Endodermal cell (in vitro differentiated cells): ENCODE measurements around the gene ATP11C. TPM values are rescaled to one million over a fixed set of nuclear protein-coding genes. Genes with fewer than 3 reads are reported as not detected.

Source experiments
- DNase-seq: peaks from one replicate; pipeline ENCODE4 v3.0.0-alpha.2; 2017
- H3K27ac ChIP-seq: 2 replicates; pipeline ENCODE4 v1.5.1; 2013; ENCODE audit warnings: mild to moderate bottlenecking, low read depth, low read length, moderate library complexity
- H3K27me3 ChIP-seq: 2 replicates; pipeline ENCODE4 v1.6.1; 2013; ENCODE audit warnings: mild to moderate bottlenecking, low read length, moderate library complexity; ENCODE audit not compliant: insufficient read depth, control insufficient read depth, poor library complexity, severe bottlenecking
- H3K36me3 ChIP-seq: 2 replicates; pipeline ENCODE4 v1.7.0; 2013; ENCODE audit warnings: mild to moderate bottlenecking, low read length, moderate library complexity; ENCODE audit not compliant: control insufficient read depth, insufficient read depth
- H3K4me1 ChIP-seq: one replicate; pipeline ENCODE4 v1.7.0; 2013; ENCODE audit warnings: low read length; ENCODE audit not compliant: control insufficient read depth, insufficient read depth
- H3K4me3 ChIP-seq: 2 replicates; pipeline ENCODE4 v1.5.1; 2013; ENCODE audit warnings: mild to moderate bottlenecking, low read length, moderate library complexity
- H3K9ac ChIP-seq: 2 replicates; pipeline ENCODE4 v1.6.1; 2013; ENCODE audit warnings: mild to moderate bottlenecking, low read length, moderate library complexity; ENCODE audit not compliant: poor library complexity, severe bottlenecking; ENCODE audit errors: extremely low read depth
- H3K9me3 ChIP-seq: 2 replicates; pipeline ENCODE4 v1.6.1; 2013; ENCODE audit warnings: mild to moderate bottlenecking, low read length, moderate library complexity; ENCODE audit not compliant: control insufficient read depth
- H3K27ac Mint-ChIP-seq: 2 replicates; pipeline ENCODE4 v1.8.0; 2020; ENCODE audit warnings: mixed read lengths
- H3K27me3 Mint-ChIP-seq: 2 replicates; pipeline ENCODE4 v1.8.0; 2021; ENCODE audit warnings: mild to moderate bottlenecking, mixed read lengths; ENCODE audit not compliant: insufficient read depth
- H3K36me3 Mint-ChIP-seq: 2 replicates; pipeline ENCODE4 v1.8.0; 2020; ENCODE audit warnings: low read depth, mixed read lengths
- H3K4me1 Mint-ChIP-seq: 2 replicates; pipeline ENCODE4 v1.8.0; 2020; ENCODE audit warnings: mixed read lengths
- H3K4me3 Mint-ChIP-seq: 2 replicates; pipeline ENCODE4 v1.8.0; 2020; ENCODE audit warnings: mild to moderate bottlenecking, moderate library complexity, mixed read lengths
- H3K9me3 Mint-ChIP-seq: 2 replicates; pipeline ENCODE4 v1.8.0; 2020; ENCODE audit warnings: mild to moderate bottlenecking, mixed read lengths
- WGBS, 2 experiments: methylation state at CpG; one replicate each; pipeline versions ENCODE4 v1.1.5 to v1.1.7; 2013; ENCODE audit warnings: missing lambda C conversion rate in 2 of 2, mixed read lengths in 1 of 2; ENCODE audit not compliant: insufficient coverage in 1 of 2, insufficient read length in 1 of 2; 5-methylcytosine and 5-hydroxymethylcytosine counted together
- total RNA-seq, 2 donors: library from RNA; stranded (reverse); fragmentation: NEBNext Ultra II Directional in 1 of 2; extraction: Animal tissue kit (Norgen Biotek cat#: 25700) in 1 of 2; gene quantifications; 2 replicates in 1 of 2; 3 replicates in 1 of 2; pipeline ENCODE4 v1.2.1, GENCODE V29; 2021
- TF ChIP-seq, protein P1 (sequence below): fragments of 200-600 bp; sonication (generic); conservative IDR thresholded peaks from 2 replicates; pipeline ENCODE4 v1.5.0; 2021; ENCODE audit warnings: antibody characterized with exemption, mild to moderate bottlenecking

The ATP11C gene
- total RNA-seq, 2 donors from 2014 or later = 62.9 to 114 TPM

DNA sequence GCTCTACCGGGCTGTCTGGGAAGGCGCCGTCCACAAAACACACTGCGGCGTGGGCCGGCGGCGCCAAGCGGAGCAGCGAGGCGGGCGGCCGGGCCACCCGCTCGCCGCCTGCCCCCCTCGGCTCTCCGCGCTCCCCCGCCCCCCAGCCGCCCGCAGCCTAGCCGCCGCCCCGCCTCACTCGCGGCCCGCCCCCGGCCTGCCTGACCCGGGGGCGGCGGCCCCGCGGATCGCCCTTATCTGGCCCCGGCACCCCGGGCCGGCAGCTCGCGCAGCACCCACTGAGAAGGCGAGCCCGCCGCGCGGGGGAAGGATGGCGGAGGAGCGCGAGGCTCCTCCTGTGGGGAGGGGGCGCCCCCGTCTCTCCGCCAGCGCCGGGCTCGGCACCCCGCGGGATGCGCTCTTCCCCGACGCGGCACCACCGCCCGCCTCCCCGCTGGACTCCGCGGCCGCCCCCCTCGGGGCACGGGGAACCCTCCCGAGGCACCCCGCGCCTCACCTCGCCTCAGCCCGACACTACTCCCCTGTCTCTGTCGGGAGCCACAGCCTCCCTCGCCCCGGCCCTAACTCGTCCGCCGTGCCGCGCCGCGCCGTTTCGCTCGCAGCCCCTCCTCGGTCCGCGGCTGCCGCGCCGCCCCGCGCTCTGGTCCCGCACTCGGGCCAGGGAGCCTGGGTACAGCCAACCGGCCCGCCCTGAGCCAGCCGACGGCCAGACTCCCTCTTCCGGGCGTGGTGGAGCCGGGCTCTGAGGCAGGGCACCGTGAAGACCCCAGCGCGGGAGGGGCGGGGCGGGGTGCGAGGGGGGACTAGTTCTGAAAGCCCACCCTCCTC, 566 bp downstream of the ATP11C start:
- Histone ChIP-seq H3K4me1 (peaks cover 4% of the 10 kb centered on the region), H3K27me3 (no peaks in the 10 kb centered on the region), H3K4me3 (peak overlapping the region; percentile 82), H3K9me3 (no peaks in the 10 kb centered on the region), H3K36me3 (no peaks in the 10 kb centered on the region), H3K9ac (peak overlapping the region; percentile 49), H3K27ac (peak overlapping the region; percentile 83)
- TF ChIP-seq, protein P1, sequence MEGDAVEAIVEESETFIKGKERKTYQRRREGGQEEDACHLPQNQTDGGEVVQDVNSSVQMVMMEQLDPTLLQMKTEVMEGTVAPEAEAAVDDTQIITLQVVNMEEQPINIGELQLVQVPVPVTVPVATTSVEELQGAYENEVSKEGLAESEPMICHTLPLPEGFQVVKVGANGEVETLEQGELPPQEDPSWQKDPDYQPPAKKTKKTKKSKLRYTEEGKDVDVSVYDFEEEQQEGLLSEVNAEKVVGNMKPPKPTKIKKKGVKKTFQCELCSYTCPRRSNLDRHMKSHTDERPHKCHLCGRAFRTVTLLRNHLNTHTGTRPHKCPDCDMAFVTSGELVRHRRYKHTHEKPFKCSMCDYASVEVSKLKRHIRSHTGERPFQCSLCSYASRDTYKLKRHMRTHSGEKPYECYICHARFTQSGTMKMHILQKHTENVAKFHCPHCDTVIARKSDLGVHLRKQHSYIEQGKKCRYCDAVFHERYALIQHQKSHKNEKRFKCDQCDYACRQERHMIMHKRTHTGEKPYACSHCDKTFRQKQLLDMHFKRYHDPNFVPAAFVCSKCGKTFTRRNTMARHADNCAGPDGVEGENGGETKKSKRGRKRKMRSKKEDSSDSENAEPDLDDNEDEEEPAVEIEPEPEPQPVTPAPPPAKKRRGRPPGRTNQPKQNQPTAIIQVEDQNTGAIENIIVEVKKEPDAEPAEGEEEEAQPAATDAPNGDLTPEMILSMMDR = peak; percentile 36
- DNase-seq = no peak
- H3K4me3 Mint-ChIP-seq = peak overlapping the region; percentile 84
- H3K9me3 Mint-ChIP-seq = no peaks in the 10 kb centered on the region
- H3K4me1 Mint-ChIP-seq = peaks cover 31% of the 10 kb centered on the region
- peaks cover 8% of the 10 kb centered on the region for H3K36me3 Mint-ChIP-seq
- 0% methylated on average over 104 of the region's 109 CpGs; no CpG with 5 or more reads in 1 of the 2 experiments for WGBS, 2 experiments
- H3K27ac Mint-ChIP-seq = peak overlapping the region; percentile 80
- H3K27me3 Mint-ChIP-seq = no peaks in the 10 kb centered on the region

DNA sequence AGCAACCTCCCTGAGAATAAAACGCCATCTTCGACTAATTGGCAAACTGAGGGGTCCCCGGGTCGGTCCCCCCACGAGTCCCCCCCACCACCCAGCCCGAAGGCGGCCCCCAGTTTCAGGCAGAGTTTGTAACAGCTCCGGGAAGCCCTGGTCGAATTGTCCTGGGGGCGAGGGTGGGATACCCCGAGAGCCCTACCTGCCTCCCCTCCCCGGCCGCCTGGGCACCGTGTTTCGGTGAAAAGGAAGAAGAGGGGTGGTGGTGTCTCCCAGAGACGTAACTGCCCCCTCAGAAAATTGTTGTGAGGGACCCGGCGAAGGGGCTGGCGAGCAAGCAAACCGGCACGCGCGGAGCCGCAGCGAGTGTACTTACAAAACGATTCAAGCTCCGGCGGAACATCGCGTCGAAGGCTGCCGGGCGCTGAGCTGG, 1.2 kb downstream of the ATP11C start:
- Histone ChIP-seq H3K36me3 (no peaks in the 10 kb centered on the region), H3K27ac (no peak overlapping the region), H3K4me3 (peak overlapping the region; percentile 79), H3K4me1 (peaks cover 4% of the 10 kb centered on the region), H3K9ac (peak overlapping the region; percentile 49), H3K9me3 (no peaks in the 10 kb centered on the region), H3K27me3 (no peaks in the 10 kb centered on the region)
- DNase-seq = peak; percentile 53
- Mint-ChIP-seq H3K27ac (peak overlapping the region; percentile 35), H3K36me3 (peaks cover 8% of the 10 kb centered on the region), H3K27me3 (no peaks in the 10 kb centered on the region), H3K4me1 (peaks cover 27% of the 10 kb centered on the region), H3K9me3 (no peaks in the 10 kb centered on the region), H3K4me3 (peak overlapping the region; percentile 84)
- TF ChIP-seq, protein P1 = no peak
- WGBS, 2 experiments = 0% methylated on average over 33 of the region's 33 CpGs; no CpG with 5 or more reads in 1 of the 2 experiments

DNA sequence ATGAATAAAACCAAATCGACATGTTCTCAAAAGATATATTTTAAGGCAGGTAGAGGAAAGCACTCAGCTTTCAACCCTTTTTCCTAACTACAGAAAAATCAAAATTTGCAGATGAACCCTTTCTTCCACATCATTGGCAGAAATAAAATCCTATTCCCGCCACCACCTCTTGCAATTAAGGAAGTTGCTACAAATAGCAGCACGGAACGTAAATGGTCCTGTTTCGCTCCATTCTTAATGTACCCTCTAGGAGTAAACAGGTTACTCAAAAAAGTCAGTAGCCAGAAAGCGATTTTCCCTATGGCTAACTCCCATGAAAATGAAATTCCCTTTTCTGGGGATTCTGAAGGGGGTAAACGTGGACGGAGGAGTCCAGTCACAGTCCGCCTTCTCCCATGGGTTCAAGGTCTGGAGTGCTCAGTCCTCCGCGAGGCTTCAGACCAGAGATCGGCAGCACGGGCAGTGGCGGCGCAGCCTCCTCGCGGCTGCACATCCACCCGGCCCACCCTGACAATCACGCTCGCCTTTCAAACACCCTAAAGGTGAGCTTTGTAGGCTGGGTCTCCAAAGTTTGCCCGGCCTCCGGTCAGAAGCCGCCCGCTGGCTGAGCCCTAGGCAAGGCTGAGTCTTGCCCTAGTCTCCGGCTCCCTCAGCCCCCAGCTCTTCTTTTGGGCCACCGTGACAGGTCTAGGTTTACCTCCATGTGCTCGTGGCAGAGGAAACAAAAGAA, 1.8 kb downstream of the ATP11C start:
- Histone ChIP-seq H3K9ac (peak overlapping the region; percentile 49), H3K36me3 (no peaks in the 10 kb centered on the region), H3K9me3 (no peaks in the 10 kb centered on the region), H3K4me3 (peak overlapping the region; percentile 79), H3K27ac (no peak overlapping the region), H3K4me1 (peaks cover 4% of the 10 kb centered on the region), H3K27me3 (no peaks in the 10 kb centered on the region)
- peak overlapping the region; percentile 84 for H3K4me3 Mint-ChIP-seq
- TF ChIP-seq, protein P1 = no peak
- H3K36me3 Mint-ChIP-seq = peaks cover 8% of the 10 kb centered on the region
- peak; percentile 62 for DNase-seq
- H3K4me1 Mint-ChIP-seq = peaks cover 21% of the 10 kb centered on the region
- H3K9me3 Mint-ChIP-seq = no peaks in the 10 kb centered on the region
- no peaks in the 10 kb centered on the region for H3K27me3 Mint-ChIP-seq
- WGBS, 2 experiments = 3% methylated on average over 27 of the region's 27 CpGs; no CpG with 5 or more reads in 1 of the 2 experiments
- peak overlapping the region; percentile 35 for H3K27ac Mint-ChIP-seq
